SK-N-SH (cell line): ENCODE data around the gene RPS19. TPM values are rescaled to one million over a fixed set of nuclear protein-coding genes. Genes with fewer than 3 reads are reported as not detected.

Experiments used
- CTCF ChIA-PET: fragments of 300-600, 350-600 bp; formaldehyde crosslinking; extraction: SDS; loops from one replicate; lab custom pipeline; 2021; lab: Yijun Ruan, JAX
- POLR2A ChIA-PET: fragments of 350-600 bp; sonication (Branson Sonifier 250); formaldehyde crosslinking; extraction: SDS; loops from one replicate; lab custom pipeline; 2020; ENCODE audit warnings: antibody characterized with exemption, inconsistent platforms; lab: Yijun Ruan, JAX
- DNase-seq: peaks from one replicate; pipeline ENCODE4 v3.0.0; 2012
- H2AFZ ChIP-seq: fragments of 200-600 bp; sonication (generic); 2 replicates; pipeline ENCODE4 v1.8.1; 2016; ENCODE audit warnings: antibody characterized with exemption, mild to moderate bottlenecking, low read depth
- H3F3A ChIP-seq: fragments of 200-600 bp; sonication (generic); replicated peaks from 2 replicates; pipeline ENCODE3; 2016; ENCODE audit warnings: antibody characterized with exemption, mild to moderate bottlenecking; ENCODE audit not compliant: insufficient read depth
- H3K27ac ChIP-seq, 2 experiments: fragments of 200-500 bp in 1 of 2; fragments of 200-600 bp in 1 of 2; sonication (Bioruptor generic) in 1 of 2; sonication (generic), shearing (Covaris generic) in 1 of 2; 2 replicates each; pipeline versions ENCODE4 v1.5.1 to v1.6.1; 2014 to 2016; ENCODE audit warnings: low read depth in 2 of 2, inconsistent platforms in 1 of 2, low read length in 1 of 2, mild to moderate bottlenecking in 1 of 2, mixed read lengths in 1 of 2
- H3K27me3 ChIP-seq: fragments of 200-600 bp; sonication (generic), shearing (Covaris generic); 2 replicates; pipeline ENCODE4 v1.6.1; 2016; ENCODE audit warnings: mixed run types; ENCODE audit not compliant: insufficient read depth
- H3K36me3 ChIP-seq, 2 experiments: fragments of 200-500 bp in 1 of 2; fragments of 200-600 bp in 1 of 2; sonication (Bioruptor generic) in 1 of 2; sonication (generic) in 1 of 2; replicated peaks in 1 of 2; 2 replicates each; pipeline versions ENCODE3 to v1.5.1; 2014 to 2016; ENCODE audit warnings: low read length in 1 of 2, mild to moderate bottlenecking in 1 of 2; ENCODE audit not compliant: insufficient read depth in 2 of 2, control insufficient read depth in 1 of 2
- H3K4me1 ChIP-seq, 2 experiments: fragments of 200-500 bp in 1 of 2; fragments of 200-600 bp in 1 of 2; sonication (Bioruptor generic) in 1 of 2; sonication (generic), shearing (Covaris generic) in 1 of 2; 2 replicates each; pipeline versions ENCODE4 v1.5.1 to v1.6.1; 2014 to 2016; ENCODE audit warnings: low read depth in 1 of 2, low read length in 1 of 2, mixed run types in 1 of 2; ENCODE audit not compliant: insufficient read depth in 2 of 2, control insufficient read depth in 1 of 2
- H3K4me2 ChIP-seq: fragments of 200-600 bp; sonication (generic), shearing (Covaris generic); 2 replicates; pipeline ENCODE4 v1.6.1; 2017; ENCODE audit warnings: mixed run types
- H3K4me3 ChIP-seq, 2 experiments: fragments of 200-500 bp in 1 of 2; fragments of 200-600 bp in 1 of 2; sonication (Bioruptor generic) in 1 of 2; sonication (generic), shearing (Covaris generic) in 1 of 2; 2 replicates each; pipeline versions ENCODE4 v1.5.1 to v1.8.1; 2014 to 2016; ENCODE audit warnings: low read depth in 2 of 2, inconsistent platforms in 1 of 2, low read length in 1 of 2, mild to moderate bottlenecking in 1 of 2, mixed read lengths in 1 of 2, moderate library complexity in 1 of 2
- H3K79me2 ChIP-seq: fragments of 200-600 bp; sonication (generic); 2 replicates; pipeline ENCODE4 v1.8.1; 2017; ENCODE audit warnings: mild to moderate bottlenecking; ENCODE audit not compliant: insufficient read depth
- H3K9ac ChIP-seq: fragments of 200-600 bp; sonication (generic); 2 replicates; pipeline ENCODE4 v1.6.1; 2017; ENCODE audit warnings: mixed run types
- H3K9me2 ChIP-seq: fragments of 200-600 bp; sonication (generic); 2 replicates; pipeline ENCODE4 v1.6.1; 2017; ENCODE audit warnings: mixed run types
- H3K9me3 ChIP-seq: fragments of 200-600 bp; sonication (generic); 2 replicates; pipeline ENCODE4 v1.6.1; 2017; ENCODE audit warnings: mixed run types, mild to moderate bottlenecking, moderate library complexity
- H4K20me1 ChIP-seq: fragments of 200-600 bp; sonication (generic); 2 replicates; pipeline ENCODE4 v1.6.1; 2017; ENCODE audit warnings: mild to moderate bottlenecking, mixed run types; ENCODE audit not compliant: insufficient read depth
- CTCF ChIP-seq: fragments of 200-600 bp; sonication (generic); IDR thresholded peaks from 2 replicates; pipeline ENCODE4 v1.6.1; 2017; ENCODE audit warnings: antibody characterized with exemption, mild to moderate bottlenecking, moderate library complexity
- ELF1 ChIP-seq: IDR thresholded peaks from 2 replicates; pipeline ENCODE4 v1.4.0; 2012
- FOXJ3 ChIP-seq: sonication (generic); formaldehyde crosslinking; IDR thresholded peaks from 2 replicates; pipeline ENCODE4 v1.5.1; 2020; ENCODE audit warnings: mild to moderate bottlenecking, missing genetic modification reagents
- GABPA ChIP-seq: IDR thresholded peaks from 2 replicates; pipeline ENCODE4 v1.4.0; 2012; ENCODE audit warnings: low read depth, mild to moderate bottlenecking
- GATA2 ChIP-seq: sonication (generic); formaldehyde crosslinking; IDR thresholded peaks from 2 replicates; pipeline ENCODE4 v1.5.0; 2020; ENCODE audit warnings: mild to moderate bottlenecking, missing genetic modification reagents
- IRF3 ChIP-seq: fragments of 150-350 bp; IDR thresholded peaks from 2 replicates; pipeline ENCODE4 v1.6.1; 2016; ENCODE audit warnings: mild to moderate bottlenecking, low read depth, low read length
- JUND ChIP-seq: IDR thresholded peaks from 2 replicates; pipeline ENCODE4 v1.4.0; 2012
- MAX ChIP-seq: IDR thresholded peaks from 2 replicates; pipeline ENCODE4 v1.4.0; 2012; ENCODE audit warnings: low read depth
- MXI1 ChIP-seq: IDR thresholded peaks from 2 replicates; pipeline ENCODE4 v1.6.1; 2012; ENCODE audit warnings: mild to moderate bottlenecking, low read depth, low read length, improper control_type of control experiment
- NFIC ChIP-seq: IDR thresholded peaks from 2 replicates; pipeline ENCODE4 v1.4.0; 2012; ENCODE audit warnings: borderline replicate concordance
- RCOR1 ChIP-seq: fragments of 150-350 bp; IDR thresholded peaks from 2 replicates; pipeline ENCODE4 v1.6.1; 2017; ENCODE audit warnings: antibody characterized with exemption, low read length
- RXRA ChIP-seq: IDR thresholded peaks from 2 replicates; pipeline ENCODE4 v1.4.0; 2012; ENCODE audit warnings: low read depth, mild to moderate bottlenecking, borderline replicate concordance
- TCF12 ChIP-seq: IDR thresholded peaks from 2 replicates; pipeline ENCODE4 v1.4.0; 2012
- TEAD4 ChIP-seq: IDR thresholded peaks from 2 replicates; pipeline ENCODE4 v1.4.0; 2012; ENCODE audit warnings: mild to moderate bottlenecking, borderline replicate concordance; ENCODE audit not compliant: insufficient read depth
- USF2 ChIP-seq: fragments of 150-350 bp; IDR thresholded peaks from 2 replicates; pipeline ENCODE4 v1.6.1; 2017; ENCODE audit warnings: antibody characterized with exemption, low read length, low read depth, borderline replicate concordance
- ZBTB33 ChIP-seq: IDR thresholded peaks from 2 replicates; pipeline ENCODE4 v1.4.0; 2012; ENCODE audit warnings: low read depth, borderline replicate concordance
- WGBS: methylation state at CpG from one replicate; pipeline ENCODE4 v1.1.6; 2017; ENCODE audit warnings: low lambda C conversion rate; 5-methylcytosine and 5-hydroxymethylcytosine counted together
- polyA plus RNA-seq, 3 experiments: library from polyadenylated mRNA; depleted of rRNA; stranded (reverse); fragments of >200 nt; gene quantifications; 2 replicates each; pipeline ENCODE4 v1.2.3, GENCODE V29; 2012

Gene RPS19
- polyA plus RNA-seq, 1 of the 3 experiments (the other 2 are of a cell fraction), result 2,819 TPM

- H2AFZ ChIP-seq, result no peak overlapping the region
- no peaks in the 10 kb centered on the region for H3K9me3 ChIP-seq
- H3K9ac ChIP-seq, result peak overlapping the region; percentile 98
- no peaks in the 10 kb centered on the region for H3K27me3 ChIP-seq
- peaks cover 68% of the 10 kb centered on the region for H3K79me2 ChIP-seq
- H3K36me3 ChIP-seq, result peaks cover 49 to 63% of the 10 kb centered on the region in 2 experiments
- no peak overlapping the region for H3K27ac ChIP-seq
- TF ChIP-seq MXI1 (no peak), ZBTB33 (no peak), FOXJ3 (CRISPR knock-in tag) (no peak), JUND (no peak), MAX (no peak), GATA2 (CRISPR knock-in tag) (no peak), TEAD4 (no peak)
- POLR2A ChIA-PET, result interaction anchor here (0.6 kb wide), 1 partner anchor 126 kb away, joined by 3 read pairs; no protein-coding TSS in a partner anchor
- H3F3A ChIP-seq, result peaks cover 30% of the 10 kb centered on the region
- 70% methylated on average over 9 of the region's 9 CpGs for WGBS
- peaks cover 57% of the 10 kb centered on the region for H4K20me1 ChIP-seq
- peak overlapping the region; percentile 83 to 93 for H3K4me3 ChIP-seq
- peaks cover 41 to 42% of the 10 kb centered on the region in 2 experiments for H3K4me1 ChIP-seq
- CTCF ChIA-PET, result interaction anchor here (0.8 to 4.5 kb wide), 5 partner anchors 11 to 246 kb away, joined by 3 to 34 read pairs (median 9); partner anchors contain the start of gene ARHGEF1
- DNase-seq, result no peak
- H3K9me2 ChIP-seq, result no peaks in the 10 kb centered on the region
- peak overlapping the region; percentile 88 for H3K4me2 ChIP-seq
Measured at GRCh38 chr19:41861846-41862245, 1.8 kb downstream of the RPS19 start.

- Histone ChIP-seq H3K9ac (peak overlapping the region; percentile 98), H3K4me1 (peaks cover 41 to 42% of the 10 kb centered on the region in 2 experiments), H2AFZ (no peak overlapping the region), H3K79me2 (peaks cover 75% of the 10 kb centered on the region), H3K4me3 (peak overlapping the region; percentile 83 to 93; a peak in 3 of 4 replicates), H3F3A (peaks cover 37% of the 10 kb centered on the region), H3K4me2 (peak overlapping the region; percentile 88), H4K20me1 (peaks cover 64% of the 10 kb centered on the region), H3K27ac (no peak overlapping the region), H3K36me3 (peaks cover 50 to 68% of the 10 kb centered on the region in 2 experiments), H3K27me3 (no peaks in the 10 kb centered on the region), H3K9me3 (no peaks in the 10 kb centered on the region), H3K9me2 (no peaks in the 10 kb centered on the region)
- ChIA-PET POLR2A (interaction anchor here (0.6 to 2.0 kb wide), 2 partner anchors 11 to 126 kb away, joined by 3 to 14 read pairs; no protein-coding TSS in a partner anchor), CTCF (interaction anchor here (0.8 to 4.5 kb wide), 4 partner anchors 10 to 246 kb away, joined by 3 to 34 read pairs (median 6); no protein-coding TSS in a partner anchor)
- no peak for DNase-seq
- 70% methylated on average over 2 of the region's 2 CpGs for WGBS
- TF ChIP-seq TCF12, result no peak
- no peak for TF ChIP-seq CTCF
- no peak for TF ChIP-seq IRF3
- TF ChIP-seq USF2, result no peak
- no peak for TF ChIP-seq MXI1
- no peak for TF ChIP-seq MAX
- TF ChIP-seq RCOR1, result no peak
- TF ChIP-seq ELF1, result no peak
- no peak for TF ChIP-seq FOXJ3 (CRISPR knock-in tag)
- TF ChIP-seq RXRA, result no peak
- TF ChIP-seq GABPA, result no peak
- no peak for TF ChIP-seq NFIC
- TF ChIP-seq ZBTB33, result no peak
Measured at GRCh38 chr19:41862445-41862986, 2.5 kb downstream of the RPS19 start.
